Stimulated activated CD4-positive, alpha-beta T cell treated with anti-CD3 and anti-CD28 coated beads, Interleukin-4, amount 100 ng/mL, for 24 hours (primary cell): ENCODE results near the gene PLCXD1.
"Not testable (repeated sequence)": the region's sequence is repeated elsewhere in the genome, so short reads cannot be mapped to it uniquely, and the experiment has no call there.

Source experiments
- DNase-seq: peaks from one replicate; pipeline ENCODE4 v3.0.0-alpha.2; 2020

The PLCXD1 gene

GRCh38 chrX:318739-319578, 37.8 kb downstream of the PLCXD1 start, which contains the start of gene GTPBP6:
Gene GTPBP6, minus strand, starts transcription at chrX:318796. Its CDS starts 9 bp downstream, at chrX:318787.
- peak; percentile 99 for DNase-seq

DNA sequence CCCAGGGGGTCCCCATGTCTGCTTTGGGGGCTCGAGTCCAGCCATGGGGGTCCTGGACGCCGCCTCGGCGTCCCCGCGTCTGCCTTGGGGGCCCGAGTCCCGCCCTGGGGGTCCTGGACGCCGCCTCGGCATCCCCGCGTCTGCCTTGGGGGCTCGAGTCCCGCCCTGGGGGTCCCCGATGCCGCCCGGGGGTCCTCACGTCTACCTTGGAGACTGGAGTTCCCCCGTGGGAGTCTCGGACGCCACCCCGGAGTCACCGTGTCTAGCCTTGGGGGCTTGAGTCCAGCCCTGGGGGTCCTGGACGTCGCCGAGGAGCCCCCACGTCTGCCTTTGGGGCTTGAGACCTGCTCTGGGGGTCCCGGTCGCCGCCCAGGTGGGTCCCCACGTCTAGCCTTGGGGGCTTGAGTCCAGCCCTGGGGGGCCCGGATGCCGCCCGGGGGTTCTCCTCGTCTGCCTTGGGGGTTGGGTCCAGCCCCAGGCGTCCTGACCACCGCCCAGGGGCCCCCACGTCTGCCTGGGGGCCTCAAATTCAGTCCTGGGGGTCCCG, 38.5 kb downstream of the PLCXD1 start:
- DNase-seq: no peak

GRCh38 chrX:320126-320783, 39.1 kb downstream of the PLCXD1 start:
- no peak for DNase-seq

GRCh38 chrX:323721-324628, 42.8 kb downstream of the PLCXD1 start:
- DNase-seq: peak; percentile 51

- not testable (repeated sequence) for DNase-seq
These were observed 43.5 kb downstream of the PLCXD1 start for GRCh38 chrX:324664-325063.

- DNase-seq: no peak
These were observed 46.5 kb downstream of the PLCXD1 start for GRCh38 chrX:327660-328126.

DNA sequence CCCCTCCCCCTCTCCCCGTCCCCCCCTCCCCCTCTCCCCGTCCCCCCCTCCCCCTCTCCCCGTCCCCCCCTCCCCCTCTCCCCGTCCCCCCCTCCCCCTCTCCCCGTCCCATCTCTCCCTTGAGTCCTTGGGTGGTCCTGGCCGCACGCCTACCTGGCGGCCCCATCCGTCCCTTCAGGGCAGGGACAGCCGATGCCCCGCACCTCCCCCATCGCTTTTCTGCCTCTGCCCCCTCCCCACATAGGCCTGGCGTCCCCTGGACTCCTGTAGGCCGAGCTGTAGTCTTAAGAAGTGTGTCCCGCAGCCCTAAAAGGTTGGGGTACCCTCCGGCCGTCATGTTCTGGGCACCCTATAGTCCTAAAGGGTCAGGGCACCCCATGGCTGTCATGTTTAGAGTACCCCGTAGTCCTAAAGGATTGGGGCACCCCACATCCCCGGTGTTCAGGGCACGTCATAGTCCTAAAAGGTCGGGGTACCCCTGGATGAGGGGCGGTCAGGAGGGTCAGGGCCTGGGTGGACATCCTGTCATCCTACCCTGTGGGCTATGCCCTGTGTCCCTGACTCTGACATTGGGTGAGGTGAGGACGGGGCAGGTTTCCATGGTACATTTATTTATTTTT, 48.2 kb downstream of the PLCXD1 start:
- DNase-seq: no peak

DNA sequence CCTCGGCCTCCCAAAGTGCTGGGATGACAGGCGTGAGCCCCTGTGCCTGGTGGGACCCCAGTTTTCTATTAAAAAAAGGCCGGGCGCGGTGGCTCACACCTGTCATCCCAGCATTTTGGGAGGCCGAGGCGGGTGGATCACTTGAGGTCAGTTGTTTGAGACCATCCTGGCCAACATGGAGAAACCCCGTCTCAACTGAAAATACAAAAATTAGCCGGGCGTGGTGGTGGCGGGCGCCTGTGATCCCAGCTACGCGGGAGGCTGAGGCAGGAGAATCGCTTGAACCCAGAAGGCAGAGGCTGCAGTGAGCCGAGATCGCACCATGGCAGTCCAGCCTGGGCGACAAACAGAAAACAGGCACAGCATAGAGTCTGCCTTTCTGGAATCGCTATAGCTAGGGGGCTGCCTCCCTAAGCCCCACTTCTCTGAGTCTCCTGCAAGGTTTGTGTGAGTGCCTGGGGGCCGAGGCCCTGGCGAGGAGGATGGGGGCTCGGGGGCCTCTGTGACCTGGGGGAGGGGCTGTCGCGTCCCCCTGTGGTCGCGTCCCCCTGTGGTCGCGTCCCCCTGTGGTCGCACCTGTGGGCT, 49.1 kb downstream of the PLCXD1 start:
- DNase-seq: not testable (repeated sequence)

- no peak for DNase-seq
These were observed 49.6 kb downstream of the PLCXD1 start for GRCh38 chrX:330726-331150.

DNA sequence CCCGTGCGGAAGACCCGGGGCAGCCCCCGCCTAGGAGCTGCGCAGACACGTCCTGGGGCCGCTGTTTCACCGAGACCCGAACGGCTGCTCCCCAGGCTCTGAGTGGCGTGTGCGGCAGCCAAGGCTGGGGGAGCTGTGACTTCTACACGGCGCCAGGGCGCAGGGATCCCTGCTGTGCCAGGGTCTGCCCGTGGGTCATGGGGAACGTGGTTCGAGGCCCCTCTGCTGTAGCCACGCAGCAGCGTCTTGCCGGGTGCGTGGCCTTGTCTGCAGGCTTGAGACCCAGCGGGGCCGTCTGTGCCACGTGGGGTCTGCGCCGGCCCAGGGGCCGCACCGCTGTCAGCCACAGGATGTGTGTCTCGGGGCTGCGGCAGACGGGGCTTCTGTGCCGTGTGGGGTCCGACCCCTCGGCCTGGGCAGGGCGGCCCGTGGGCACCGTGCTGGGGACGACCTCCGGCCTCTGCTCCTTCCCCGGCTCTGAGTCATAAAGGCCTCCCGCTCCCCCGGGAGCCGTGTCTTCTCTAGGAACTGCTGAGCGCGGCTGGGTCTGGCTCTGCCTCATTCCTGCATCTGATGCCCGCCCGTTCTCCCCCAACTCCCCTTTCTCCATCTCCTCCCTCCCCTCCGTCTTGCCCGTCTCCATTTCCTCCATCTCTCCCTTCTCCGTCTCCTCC, 50.1 kb downstream of the PLCXD1 start:
- DNase-seq: no peak

DNA sequence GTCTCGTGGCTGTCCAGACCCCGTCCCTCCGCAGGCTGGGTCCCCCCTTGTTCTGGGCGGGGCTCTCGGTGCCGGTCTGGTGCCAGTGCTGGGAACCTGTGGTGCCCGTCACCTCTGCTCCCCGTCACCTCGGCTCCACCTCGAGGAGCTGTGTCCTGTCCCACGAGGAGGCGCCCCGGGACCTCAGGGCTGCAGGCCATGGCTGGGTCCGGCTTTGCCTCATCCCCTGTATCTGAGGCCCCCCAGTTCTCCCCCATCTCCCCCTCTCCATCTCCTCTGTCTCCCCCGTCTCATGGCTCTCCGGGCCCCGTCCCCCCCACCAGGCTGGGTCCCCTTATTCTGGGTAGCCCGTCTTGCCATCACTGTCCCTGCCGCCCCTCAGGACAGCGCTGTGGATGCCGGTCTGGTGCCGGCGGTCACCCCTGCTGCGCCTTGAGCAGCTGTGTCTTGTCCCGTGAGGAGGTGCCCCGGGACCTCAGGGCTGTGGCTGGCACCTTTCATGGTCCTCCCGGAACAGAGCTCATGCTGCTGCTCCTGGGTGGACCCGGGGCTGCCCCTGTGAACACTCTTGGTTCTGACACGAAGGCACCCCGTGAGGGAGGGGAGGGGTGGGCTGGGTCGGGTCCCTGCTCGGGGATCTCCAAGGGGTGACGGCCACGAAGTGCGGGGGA, 50.8 kb downstream of the PLCXD1 start:
- no peak for DNase-seq

- no peak for DNase-seq
These were observed 51.3 kb downstream of the PLCXD1 start for GRCh38 chrX:332496-332860.

DNA sequence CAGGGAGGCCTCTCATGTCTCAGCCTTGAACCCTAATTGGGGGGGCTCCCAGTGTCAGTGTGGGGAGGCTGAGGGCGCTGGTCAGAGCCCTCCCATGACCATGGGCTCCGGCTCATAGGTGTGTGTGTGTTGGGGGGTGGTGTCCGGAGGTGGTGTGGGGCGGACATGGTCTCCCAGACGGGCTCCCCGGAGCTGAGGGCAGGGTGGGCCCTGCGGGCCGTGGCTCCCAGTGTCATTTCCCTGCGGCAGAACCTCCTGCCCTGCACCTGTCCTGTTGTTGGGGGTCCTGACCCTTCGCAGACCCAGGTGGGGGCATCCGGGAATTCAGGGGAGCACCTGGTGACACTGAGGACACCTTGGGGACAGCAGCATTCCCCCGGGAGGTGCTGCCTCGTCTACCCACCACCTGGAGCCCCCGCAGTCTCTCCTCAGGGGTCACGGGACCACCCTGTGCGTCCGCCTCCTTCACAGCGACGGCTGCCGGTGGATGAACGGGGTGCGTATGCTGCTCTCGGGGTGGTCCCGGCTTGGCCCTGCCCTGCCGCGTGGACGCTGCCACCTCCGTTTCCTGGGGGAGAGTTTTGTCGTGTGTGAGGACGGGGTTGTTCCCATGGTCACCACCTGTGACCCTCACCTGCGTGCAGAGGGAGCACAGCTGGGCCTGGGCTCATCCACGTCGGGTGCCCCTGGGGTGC, 51.9 kb downstream of the PLCXD1 start:
- DNase-seq: no peak

- DNase-seq: no peak
These were observed 52.6 kb downstream of the PLCXD1 start for GRCh38 chrX:333611-334311.

DNA sequence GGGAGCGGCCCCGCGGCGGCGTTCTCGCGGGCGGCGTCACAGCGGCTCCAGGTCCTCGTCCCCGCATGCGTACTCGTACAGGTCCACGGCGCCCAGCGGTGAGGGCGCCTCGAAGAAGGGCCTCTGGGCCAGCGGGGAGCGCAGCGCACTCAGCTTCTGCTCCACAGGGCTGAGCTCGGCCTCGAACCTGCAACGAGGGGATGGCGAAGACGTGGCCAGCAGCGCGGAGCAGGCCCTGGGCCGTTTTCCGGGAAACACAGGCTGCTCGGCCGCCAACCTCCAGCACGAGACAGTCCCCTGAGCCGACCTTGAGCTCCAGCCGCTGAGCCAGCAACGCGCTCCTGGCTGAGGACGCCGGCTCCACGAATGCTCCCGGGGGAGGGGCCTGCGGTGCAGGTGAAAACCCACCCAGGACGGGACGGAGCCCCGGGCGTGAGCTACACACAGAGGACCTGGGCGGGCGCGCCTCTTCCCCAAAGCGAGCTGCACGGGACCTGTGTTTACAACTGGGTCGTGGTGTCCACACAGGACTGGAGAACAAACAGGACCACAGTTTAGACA, 53.2 kb downstream of the PLCXD1 start:
- DNase-seq: no peak

DNA sequence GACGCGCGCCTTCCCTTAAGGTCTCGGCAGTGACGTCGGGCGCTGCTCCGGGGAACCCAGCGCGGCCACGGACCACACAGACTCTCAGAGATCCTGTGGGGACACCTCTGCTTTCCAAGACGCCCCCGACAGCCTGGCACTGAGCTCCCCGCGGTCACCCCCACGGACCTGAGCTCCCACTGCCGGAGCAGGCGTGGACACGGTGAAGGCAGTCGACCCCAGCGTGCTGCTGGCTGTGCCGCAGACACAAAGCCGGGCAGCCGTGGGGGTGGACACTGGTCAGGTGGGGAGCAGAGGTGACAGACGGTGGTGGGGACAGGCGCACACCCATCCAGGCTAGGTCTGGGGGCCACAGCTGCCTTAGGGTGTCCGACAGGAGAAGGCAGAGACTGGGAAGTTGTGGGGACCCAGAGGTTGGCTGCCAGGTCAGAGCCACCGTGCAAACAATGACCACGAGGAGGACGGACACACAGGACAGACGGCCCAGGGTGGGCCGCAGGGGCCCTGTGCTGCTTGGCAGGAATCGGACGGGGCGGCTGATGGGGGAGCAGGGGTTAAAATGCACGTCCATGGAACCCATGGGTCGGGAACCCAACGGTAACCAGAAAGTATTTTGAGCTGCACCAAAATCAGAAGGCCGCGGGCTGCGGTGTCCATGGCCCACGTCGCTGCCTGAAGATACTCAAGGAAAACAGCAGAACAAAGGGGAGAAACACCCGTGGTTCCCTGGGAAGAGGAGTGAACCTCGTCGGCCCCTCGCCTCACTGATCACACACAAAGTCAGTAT, 54.0 kb downstream of the PLCXD1 start:
- no peak for DNase-seq

- DNase-seq: no peak
These were observed 54.6 kb downstream of the PLCXD1 start for GRCh38 chrX:335758-336155.

DNA sequence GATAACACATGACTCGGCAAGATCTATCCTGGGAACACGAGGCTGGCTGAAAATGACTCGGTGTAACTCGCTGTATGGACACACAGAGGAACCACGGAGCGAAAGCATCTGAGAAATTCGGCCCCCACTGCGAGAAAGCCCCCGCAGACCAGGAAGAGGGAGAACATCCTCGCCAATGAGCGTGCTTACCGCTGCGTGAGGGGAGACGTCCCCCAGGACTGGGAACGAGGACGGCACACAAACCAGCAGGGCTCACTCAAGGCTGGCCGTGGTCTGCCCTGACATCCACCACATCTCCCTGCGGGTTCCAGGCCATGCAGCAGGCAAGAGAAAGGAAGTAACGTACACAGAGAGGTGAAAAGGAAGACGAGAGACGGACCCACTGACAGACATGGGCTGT, 55.0 kb downstream of the PLCXD1 start:
- DNase-seq: no peak
